H1 (cell line): ENCODE measurements around the gene LTBP1. TPM values are rescaled to one million over a fixed set of nuclear protein-coding genes. Genes with fewer than 3 reads are reported as not detected.

ENCODE experiments used
- CTCF ChIA-PET: fragments of 300-600 bp; sonication (Branson Sonifier 250); formaldehyde crosslinking; loops from one replicate; lab custom pipeline; 2021; ENCODE audit not compliant: partially characterized antibody; lab: Charles Lee
- POLR2A ChIA-PET: fragments of 300-600 bp; sonication (Branson Sonifier 250); formaldehyde crosslinking; loops from one replicate; lab custom pipeline; 2021; ENCODE audit warnings: inconsistent platforms; ENCODE audit not compliant: partially characterized antibody; lab: Charles Lee
- DNase-seq, 2 experiments: peaks; one replicate each; pipeline versions ENCODE4 v3.0.0 to v3.0.0-alpha.2; 2010 to 2022; ENCODE audit warnings: low spot score in 2 of 2, low read depth in 1 of 2, mixed read lengths in 1 of 2
- FAIRE-seq: peaks from 2 replicates; lab custom pipeline; 2011; peaks lifted over from hg19 to GRCh38; lab: Jason Lieb, UNC
- H2AFZ ChIP-seq: 2 replicates; pipeline ENCODE4 v1.8.1; 2012; ENCODE audit warnings: low read length, inconsistent platforms
- H2AK5ac ChIP-seq: 2 replicates; pipeline ENCODE4 v1.6.1; 2013; ENCODE audit warnings: low read depth, low read length
- H2BK120ac ChIP-seq: replicated peaks from 2 replicates; pipeline ENCODE3; 2013; ENCODE audit warnings: low read depth, low read length, inconsistent platforms
- H2BK12ac ChIP-seq: 2 replicates; pipeline ENCODE4 v1.6.1; 2013; ENCODE audit warnings: low read depth, low read length
- H2BK15ac ChIP-seq: 2 replicates; pipeline ENCODE4 v1.6.1; 2013; ENCODE audit warnings: low read length
- H2BK20ac ChIP-seq: 2 replicates; pipeline ENCODE4 v1.6.1; 2013; ENCODE audit warnings: low read length
- H2BK5ac ChIP-seq: 2 replicates; pipeline ENCODE4 v1.6.1; 2013; ENCODE audit warnings: low read depth, low read length
- H3K14ac ChIP-seq: 2 replicates; pipeline ENCODE4 v1.6.1; 2013; ENCODE audit warnings: inconsistent platforms; ENCODE audit not compliant: insufficient read length
- H3K18ac ChIP-seq: 2 replicates; pipeline ENCODE4 v1.6.1; 2013; ENCODE audit warnings: low read length; ENCODE audit errors: extremely low read depth
- H3K23ac ChIP-seq: 2 replicates; pipeline ENCODE4 v1.6.1; 2013; ENCODE audit warnings: inconsistent platforms; ENCODE audit not compliant: insufficient read length
- H3K23me2 ChIP-seq: 2 replicates; pipeline ENCODE4 v1.6.1; 2013; ENCODE audit warnings: low read depth, low read length
- H3K27ac ChIP-seq: 2 replicates; pipeline ENCODE4 v1.6.1; 2011; ENCODE audit warnings: low read depth, low read length, inconsistent platforms
- H3K27me3 ChIP-seq, 4 experiments: replicated peaks in 1 of 4; 1 replicate in 1 of 4; 2 replicates in 3 of 4; pipeline versions ENCODE4 v1.6.1 to v1.8.1; 2011 to 2013; ENCODE audit warnings: low read length in 3 of 4, mild to moderate bottlenecking in 3 of 4, inconsistent platforms in 2 of 4, mixed read lengths in 2 of 4, moderate library complexity in 1 of 4; ENCODE audit not compliant: control insufficient read depth in 3 of 4, insufficient read depth in 3 of 4; ENCODE audit errors: extremely low read depth in 1 of 4
- H3K36me3 ChIP-seq, 4 experiments: 2 replicates each; pipeline versions ENCODE4 v1.6.1 to v1.8.1; 2011 to 2013; ENCODE audit warnings: mild to moderate bottlenecking in 4 of 4, low read length in 3 of 4, moderate library complexity in 2 of 4, control low read depth in 1 of 4, inconsistent platforms in 1 of 4; ENCODE audit not compliant: insufficient read depth in 4 of 4, control insufficient read depth in 2 of 4
- H3K4ac ChIP-seq: replicated peaks from 2 replicates; pipeline ENCODE3; 2013; ENCODE audit warnings: low read length, low read depth, mixed read lengths, inconsistent platforms; ENCODE audit not compliant: insufficient read length
- H3K4me1 ChIP-seq, 4 experiments: replicated peaks in 1 of 4; 1 replicate in 1 of 4; 2 replicates in 3 of 4; pipeline versions ENCODE4 v1.6.1 to v1.8.1; 2011 to 2013; ENCODE audit warnings: low read length in 3 of 4, inconsistent platforms in 2 of 4, mixed read lengths in 1 of 4; ENCODE audit not compliant: insufficient read depth in 4 of 4, control insufficient read depth in 3 of 4
- H3K4me2 ChIP-seq, 2 experiments: 2 replicates each; pipeline versions ENCODE4 v1.6.1 to v1.8.1; 2011 to 2013; ENCODE audit warnings: low read depth in 2 of 2, low read length in 2 of 2, control low read depth in 1 of 2, inconsistent platforms in 1 of 2, mild to moderate bottlenecking in 1 of 2; ENCODE audit not compliant: insufficient read depth in 1 of 2
- H3K4me3 ChIP-seq, 4 experiments: fragments of 200-600, 300-600 bp in 1 of 4; sonication (generic), shearing (Covaris generic), sonication (Bioruptor Twin) in 1 of 4; 2 replicates each; pipeline versions ENCODE4 v1.5.1 to v1.8.1; 2011 to 2016; ENCODE audit warnings: low read length in 4 of 4, low read depth in 3 of 4, control low read depth in 2 of 4, inconsistent platforms in 2 of 4, mild to moderate bottlenecking in 2 of 4, mixed read lengths in 1 of 4, moderate library complexity in 1 of 4; ENCODE audit not compliant: insufficient read depth in 2 of 4; ENCODE audit errors: extremely low read depth in 1 of 4
- H3K56ac ChIP-seq: replicated peaks from 2 replicates; pipeline ENCODE3; 2013; ENCODE audit warnings: low read depth, mild to moderate bottlenecking, mixed read lengths, low read length, inconsistent platforms; ENCODE audit not compliant: insufficient read length
- H3K79me1 ChIP-seq: 2 replicates; pipeline ENCODE4 v1.6.1; 2013; ENCODE audit warnings: low read depth, low read length, control low read depth
- H3K79me2 ChIP-seq, 2 experiments: 2 replicates each; pipeline versions ENCODE4 v1.6.1 to v1.8.1; 2012 to 2013; ENCODE audit warnings: low read length in 2 of 2, mild to moderate bottlenecking in 2 of 2, inconsistent platforms in 1 of 2; ENCODE audit not compliant: insufficient read depth in 2 of 2, control insufficient read depth in 1 of 2
- H3K9ac ChIP-seq, 4 experiments: replicated peaks in 1 of 4; 1 replicate in 1 of 4; 2 replicates in 3 of 4; pipeline versions ENCODE4 v1.6.1 to v1.8.1; 2011 to 2013; ENCODE audit warnings: low read depth in 3 of 4, low read length in 3 of 4, control low read depth in 2 of 4, mild to moderate bottlenecking in 2 of 4, moderate library complexity in 2 of 4, inconsistent platforms in 1 of 4; ENCODE audit errors: extremely low read depth in 1 of 4
- H3K9me3 ChIP-seq, 2 experiments: 2 replicates each; pipeline versions ENCODE4 v1.6.1 to v1.8.1; 2012 to 2013; ENCODE audit warnings: mild to moderate bottlenecking in 2 of 2, moderate library complexity in 2 of 2, control low read depth in 1 of 2, inconsistent platforms in 1 of 2, low read depth in 1 of 2, low read length in 1 of 2, mixed read lengths in 1 of 2; ENCODE audit not compliant: insufficient read depth in 2 of 2
- H4K20me1 ChIP-seq, 2 experiments: replicated peaks in 1 of 2; 2 replicates each; pipeline versions ENCODE3 to v1.8.1; 2011 to 2013; ENCODE audit warnings: inconsistent platforms in 2 of 2, low read length in 2 of 2, mild to moderate bottlenecking in 1 of 2; ENCODE audit not compliant: insufficient read depth in 2 of 2, control insufficient read depth in 1 of 2
- H4K5ac ChIP-seq: 2 replicates; pipeline ENCODE4 v1.6.1; 2013; ENCODE audit warnings: low read length, low read depth, mixed read lengths, inconsistent platforms; ENCODE audit not compliant: insufficient read length
- H4K8ac ChIP-seq: 2 replicates; pipeline ENCODE4 v1.8.0; 2013; ENCODE audit warnings: mild to moderate bottlenecking, moderate library complexity, low read length, inconsistent platforms; ENCODE audit not compliant: insufficient read depth; ENCODE audit errors: extremely low read depth
- H4K91ac ChIP-seq: replicated peaks from 2 replicates; pipeline ENCODE3; 2013; ENCODE audit warnings: low read length, mixed read lengths, inconsistent platforms; ENCODE audit not compliant: insufficient read length
- CBX8 ChIP-seq: fragments of 300-800, 300-1000 bp; sonication (generic); IDR thresholded peaks from 2 replicates; pipeline ENCODE4 v1.7.1; 2016; ENCODE audit warnings: low read depth, low read length, borderline replicate concordance
- CHD1 ChIP-seq: IDR thresholded peaks from 2 replicates; pipeline ENCODE4 v1.6.1; 2012; ENCODE audit warnings: low read depth, low read length, improper control_type of control experiment
- CHD2 ChIP-seq: IDR thresholded peaks from 2 replicates; pipeline ENCODE4 v1.6.1; 2012; ENCODE audit warnings: low read length, improper control_type of control experiment
- CTBP2 ChIP-seq: IDR thresholded peaks from 2 replicates; pipeline ENCODE4 v1.7.0; 2011; ENCODE audit warnings: borderline replicate concordance, mild to moderate bottlenecking, moderate library complexity, mixed read lengths, low read length; ENCODE audit not compliant: insufficient read depth, insufficient read length
- FOSL1 ChIP-seq: IDR thresholded peaks from 2 replicates; pipeline ENCODE4 v1.6.1; 2011; ENCODE audit warnings: mild to moderate bottlenecking, low read depth, low read length, moderate library complexity; ENCODE audit not compliant: insufficient read depth
- POU5F1 ChIP-seq: IDR thresholded peaks from 2 replicates; pipeline ENCODE4 v1.6.1; 2011; ENCODE audit warnings: low read depth, mild to moderate bottlenecking, low read length, moderate library complexity
- SRF ChIP-seq: IDR thresholded peaks from 2 replicates; pipeline ENCODE4 v1.6.1; 2011; ENCODE audit warnings: mild to moderate bottlenecking, low read depth, low read length, moderate library complexity
- WGBS, 2 experiments: shearing (Covaris generic) in 1 of 2; methylation state at CpG; one replicate each; pipeline versions ENCODE4 v1.1.6 to v1.1.7; 2013 to 2015; ENCODE audit warnings: low lambda C conversion rate in 2 of 2, mixed read lengths in 2 of 2, inconsistent platforms in 1 of 2, low coverage in 1 of 2, missing lambda C conversion rate in 1 of 2; ENCODE audit not compliant: insufficient replicate concordance in 2 of 2, insufficient coverage in 1 of 2, insufficient read length in 1 of 2; ENCODE audit errors: extremely low coverage in 1 of 2, missing lambda C conversion rate in 1 of 2; 5-methylcytosine and 5-hydroxymethylcytosine counted together
- polyA plus RNA-seq, 7 experiments: library from polyadenylated mRNA; depleted of rRNA in 3 of 7; stranded (reverse) in 5 of 7; unstranded in 2 of 7; fragments of >200 nt in 5 of 7; fragments of 200-250 nt in 2 of 7; gene quantifications; 1 replicate in 5 of 7; 2 replicates in 1 of 7; 4 replicates in 1 of 7; pipeline versions ENCODE4 v1.2.1 to v1.2.3, GENCODE V29; 2011 to 2013; ENCODE audit warnings: missing spikeins in 2 of 7, mixed read lengths in 2 of 7
- total RNA-seq: library from RNA; stranded (reverse); fragmentation: NEBNext Ultra II Directional; extraction: Animal tissue kit (Norgen Biotek cat#: 25700); gene quantifications from 2 replicates; pipeline ENCODE4 v1.2.1, GENCODE V29; 2021

Gene LTBP1
- total and polyA plus RNA-seq, 2 of the 8 experiments (the other 6 are each of a cell fraction or from before 2014, with no cell fraction given), result 15.4 to 24.7 TPM

- WGBS, 2 experiments, result 93% methylated on average over 2 of the region's 2 CpGs; no CpG with 5 or more reads in 1 of the 2 experiments
- ChIA-PET CTCF (interaction anchor here (1.6 to 7.9 kb wide), 2 partner anchors 14 to 611 kb away, joined by 4 to 60 read pairs; no protein-coding TSS in a partner anchor), POLR2A (no interaction called here)
These were observed 437.8 kb downstream of the LTBP1 start for GRCh38 chr2:33384599-33384961.

More at GRCh38 chr2:33384599-33384961, 437.8 kb downstream of the LTBP1 start:
- no peak for DNase-seq
- H3K27ac ChIP-seq, result no peak overlapping the region
- no peak overlapping the region for H2BK120ac ChIP-seq
- H3K23ac ChIP-seq, result no peak overlapping the region
- H2BK15ac ChIP-seq, result no peak overlapping the region
- H2BK12ac ChIP-seq, result no peak overlapping the region
- H3K18ac ChIP-seq, result no peak overlapping the region
- no peaks in the 10 kb centered on the region for H4K20me1 ChIP-seq
- H3K56ac ChIP-seq, result no peak overlapping the region
- no peak overlapping the region for H4K91ac ChIP-seq
- H3K14ac ChIP-seq, result no peak overlapping the region
- H3K9ac ChIP-seq, result no peak overlapping the region
- no peak overlapping the region for H2BK20ac ChIP-seq
- no peak overlapping the region for H4K8ac ChIP-seq
- H3K23me2 ChIP-seq, result no peaks in the 10 kb centered on the region
- H3K4me1 ChIP-seq, result no peaks in the 10 kb centered on the region; a peak in 1 of 7 replicates
- H3K27me3 ChIP-seq, result no peaks in the 10 kb centered on the region
- no peak for FAIRE-seq
- H3K9me3 ChIP-seq, result no peaks in the 10 kb centered on the region
- TF ChIP-seq CHD1, result no peak
- TF ChIP-seq SRF, result no peak
- TF ChIP-seq CTBP2, result no peak
- TF ChIP-seq CBX8, result no peak
- TF ChIP-seq CHD2, result no peak
- TF ChIP-seq FOSL1, result no peak
- TF ChIP-seq POU5F1, result no peak
- H2AFZ ChIP-seq, result no peak overlapping the region
- no peak overlapping the region for H2AK5ac ChIP-seq
- no peaks in the 10 kb centered on the region for H3K79me1 ChIP-seq
- H3K4me2 ChIP-seq, result no peak overlapping the region
- H2BK5ac ChIP-seq, result no peak overlapping the region
- no peak overlapping the region for H4K5ac ChIP-seq
- H3K79me2 ChIP-seq, result no peaks in the 10 kb centered on the region
- H3K4ac ChIP-seq, result no peak overlapping the region
- H3K36me3 ChIP-seq, result no peaks in the 10 kb centered on the region; a peak in 1 of 8 replicates
- no peak overlapping the region for H3K4me3 ChIP-seq
